Hindlimb muscle (tissue), 1 donor: ENCODE data around the gene B4GALT4. TPM values are rescaled to one million over a fixed set of nuclear protein-coding genes. Genes with fewer than 3 reads are reported as not detected.
"Not testable (repeated sequence)": the region's sequence is repeated elsewhere in the genome, so short reads cannot be mapped to it uniquely, and the experiment has no call there.

ENCODE experiments used
- DNase-seq: peaks from one replicate; pipeline ENCODE4 v3.0.0-alpha.2; 2013
- polyA plus RNA-seq: library from polyadenylated mRNA; unstranded; fragments of 120-200 nt; gene quantifications from one replicate; pipeline ENCODE4 v1.2.1, GENCODE V29; 2013; ENCODE audit not compliant: insufficient read length

Gene B4GALT4
- polyA plus RNA-seq, 1 donor = 9.5 TPM

DNA sequence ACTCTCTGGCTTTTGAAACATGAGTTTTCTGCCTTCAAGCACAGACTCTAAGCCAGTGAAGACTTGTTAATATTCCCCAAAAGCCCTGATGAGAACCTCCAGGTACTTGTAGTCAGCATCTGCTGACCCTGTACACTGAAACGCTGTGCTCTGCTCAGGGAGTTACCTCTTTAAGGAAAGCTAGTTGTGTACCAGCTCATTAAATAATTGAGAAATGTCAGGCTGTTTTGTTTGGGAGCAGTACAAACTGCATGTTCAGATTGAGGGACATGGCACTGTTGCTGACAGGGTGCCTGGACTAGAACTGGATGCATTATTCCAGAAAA, 45.6 kb downstream of the B4GALT4 start:
- DNase-seq = no peak

DNA sequence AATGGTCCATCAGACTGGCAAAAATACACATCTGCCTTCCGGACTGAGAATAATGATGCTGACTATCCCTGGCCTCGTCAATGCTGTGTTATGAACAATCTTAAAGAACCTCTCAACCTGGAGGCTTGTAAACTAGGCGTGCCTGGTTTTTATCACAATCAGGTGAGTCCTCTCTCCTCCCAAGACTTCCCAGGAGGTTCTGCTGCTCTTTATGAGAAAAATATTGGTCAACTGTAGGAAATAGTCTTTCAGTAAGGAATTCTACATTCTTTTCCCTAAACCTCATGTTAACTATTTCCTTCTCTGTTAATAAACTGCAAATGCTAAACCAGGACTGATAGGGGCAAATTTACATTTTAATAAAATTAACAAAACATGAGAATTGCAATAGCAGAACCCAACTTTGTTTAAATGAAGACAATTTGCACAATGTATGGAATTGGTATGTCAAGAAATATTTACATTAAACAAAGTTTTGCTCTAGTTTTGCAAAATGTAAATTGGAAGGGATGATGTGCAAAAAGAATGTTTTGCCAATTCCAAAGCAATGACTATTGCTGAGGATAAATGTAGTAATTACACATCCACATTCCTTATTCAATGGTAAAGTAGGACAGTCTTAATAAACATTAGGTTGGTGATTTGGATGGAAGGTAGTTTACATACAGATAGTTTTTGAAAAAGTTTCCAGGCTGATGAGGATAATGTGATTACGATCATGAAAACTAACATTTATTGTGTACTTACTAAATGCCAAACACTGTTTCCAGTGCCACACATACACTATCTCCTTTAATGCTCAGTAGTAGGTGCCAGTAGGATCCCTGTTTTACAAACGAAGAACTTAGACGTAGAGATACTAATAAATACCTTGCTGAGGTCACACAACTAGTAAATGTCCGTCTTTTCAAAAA, 46.2 kb downstream of the B4GALT4 start:
- no peak for DNase-seq

DNA sequence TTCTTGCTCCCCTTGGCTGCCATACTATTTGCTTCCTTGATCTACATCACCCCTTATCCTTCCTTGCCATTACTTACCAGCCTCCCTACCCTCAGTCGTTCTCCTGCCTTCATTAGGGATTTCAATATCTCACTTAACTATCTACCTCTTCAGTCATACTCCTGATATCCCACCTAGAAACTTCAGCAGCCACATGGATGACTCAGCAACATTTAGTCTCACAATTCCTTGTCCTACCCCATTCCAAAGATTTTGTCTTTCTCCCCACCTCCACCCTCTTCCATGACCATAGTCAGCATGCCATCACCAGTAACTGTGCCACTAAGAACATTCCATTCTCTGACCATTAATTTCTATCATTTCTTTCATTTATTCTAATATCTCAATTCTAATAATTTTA, 48.9 kb downstream of the B4GALT4 start:
- no peak for DNase-seq

DNA sequence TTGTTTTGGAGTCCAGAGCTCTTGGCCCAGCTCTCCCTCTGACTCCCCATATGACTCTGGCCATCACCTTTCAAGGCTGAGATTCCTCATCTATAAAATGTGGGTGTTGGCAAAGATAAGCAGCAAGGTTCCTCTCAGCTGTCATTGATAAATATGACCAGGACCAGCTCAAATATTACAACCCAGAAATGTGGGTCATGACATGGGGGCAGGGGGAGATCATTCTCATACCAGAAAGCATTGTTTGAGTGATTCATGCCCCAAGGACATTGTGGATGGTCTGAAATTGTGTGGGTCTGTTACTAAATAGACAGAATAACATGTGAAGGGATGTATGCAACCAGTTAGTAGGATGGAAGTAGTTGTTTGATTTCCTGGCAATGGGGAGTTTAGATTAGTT, 53.4 kb downstream of the B4GALT4 start:
- DNase-seq = no peak

DNA sequence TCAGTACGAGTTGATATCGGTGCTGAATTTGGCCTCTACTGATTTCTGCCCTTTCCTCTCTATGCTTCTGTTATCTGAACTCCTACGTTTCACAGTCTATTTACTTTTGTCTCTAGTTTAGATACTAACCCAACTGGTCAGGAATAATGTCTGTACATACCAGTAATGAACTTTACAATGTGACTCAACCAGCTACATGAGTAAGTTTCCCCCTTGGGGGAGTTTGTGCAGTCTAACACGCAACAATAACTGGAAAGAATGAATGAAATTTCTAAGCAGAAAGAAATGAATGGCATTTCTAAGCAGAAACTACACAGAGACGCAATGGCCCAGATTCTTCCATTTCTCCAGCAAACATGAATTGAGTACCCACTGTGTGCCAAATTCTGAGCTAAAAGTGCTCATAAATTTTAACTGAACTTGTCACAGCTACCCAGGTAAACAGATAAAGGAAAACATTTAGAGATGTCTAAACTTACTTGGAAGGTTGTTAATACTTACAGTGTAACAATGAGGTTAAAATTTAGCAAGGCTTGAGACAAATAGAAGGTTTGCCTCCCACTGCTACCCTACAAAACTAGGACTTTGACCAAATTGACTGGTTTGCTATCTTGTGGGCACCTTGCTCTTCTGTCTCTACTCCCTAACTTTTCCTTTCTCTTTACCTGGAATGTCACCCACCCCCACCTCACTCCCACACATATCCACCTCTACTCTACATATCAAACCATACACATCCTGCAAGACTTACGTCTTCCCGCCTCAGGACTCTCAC, 55.7 kb downstream of the B4GALT4 start:
- no peak for DNase-seq

DNA sequence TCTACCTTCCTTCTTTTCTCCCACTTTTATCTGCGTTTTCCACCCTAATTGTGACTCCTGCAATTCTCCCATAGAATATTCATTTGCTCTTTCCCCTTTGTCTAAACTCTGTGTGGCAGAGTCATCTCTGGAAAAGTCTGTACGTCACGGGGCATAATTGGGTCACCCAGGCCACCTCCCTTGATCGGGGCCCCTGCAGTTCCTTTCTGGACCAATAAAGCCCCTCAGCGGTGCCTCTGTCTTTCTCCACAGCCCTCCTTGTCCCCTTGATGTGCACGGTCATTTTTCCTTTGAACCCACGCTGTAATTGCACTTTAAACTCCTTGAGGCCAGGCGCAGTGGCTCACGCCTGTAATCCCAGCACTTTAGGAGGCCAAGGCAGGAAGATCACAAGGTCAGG, 56.6 kb downstream of the B4GALT4 start:
- DNase-seq = no peak

DNA sequence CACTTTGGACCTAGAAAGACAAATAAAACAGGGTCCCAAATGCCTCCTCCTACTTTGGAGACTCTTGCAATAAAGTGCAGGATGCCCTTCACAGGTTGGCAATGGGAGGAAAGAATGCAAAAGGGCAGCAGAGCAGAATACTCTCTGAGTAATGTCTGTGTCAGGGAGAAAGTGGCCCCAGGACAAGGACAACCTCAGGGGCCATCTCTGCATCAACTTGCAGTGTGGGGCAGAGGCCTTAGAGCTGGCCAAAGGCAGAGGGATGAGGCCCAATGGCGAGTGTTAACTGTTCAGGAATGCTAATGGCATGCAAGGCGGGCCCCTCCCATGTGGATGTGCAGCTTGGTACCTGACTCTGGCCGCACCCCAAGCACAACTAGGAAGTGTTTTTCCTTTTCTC, 58.9 kb downstream of the B4GALT4 start:
- no peak for DNase-seq

DNA sequence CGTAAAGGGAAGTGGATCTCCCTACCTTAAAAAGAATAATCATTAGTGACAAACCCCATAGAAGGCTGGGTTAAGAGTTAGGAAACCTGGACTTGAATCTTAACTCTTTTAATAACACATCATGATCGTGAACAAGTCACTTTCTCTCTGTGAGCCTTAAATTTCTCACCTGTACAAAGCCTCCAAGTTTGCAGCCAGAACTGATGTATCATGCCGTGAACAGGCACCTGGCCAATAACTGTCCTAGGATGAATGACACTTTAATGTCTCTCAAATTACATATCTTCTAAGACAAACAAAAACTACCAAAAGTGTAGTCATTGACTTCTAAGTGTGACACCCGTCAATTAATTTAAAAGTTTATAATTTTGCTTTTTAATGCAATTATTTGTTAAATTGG, 63.4 kb downstream of the B4GALT4 start:
- DNase-seq = no peak

DNA sequence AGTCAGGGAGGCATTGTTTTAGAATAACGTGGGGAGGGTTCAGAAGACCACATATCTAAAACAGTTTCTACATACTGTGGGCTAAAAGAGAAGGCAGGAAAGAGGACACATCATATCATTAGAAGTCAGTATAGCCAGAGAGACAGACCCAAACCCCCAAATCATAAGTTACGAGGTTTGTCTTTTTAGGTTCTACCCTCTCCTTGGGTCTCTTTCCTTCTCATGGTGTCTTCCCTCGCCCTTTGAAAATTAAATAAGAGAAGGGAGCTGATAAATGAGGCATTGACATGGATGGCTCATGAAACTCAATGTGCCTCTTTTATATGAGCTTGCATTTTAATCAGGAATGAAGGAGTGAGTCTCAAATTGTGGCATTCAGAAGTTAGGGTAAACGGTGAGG, 63.9 kb downstream of the B4GALT4 start:
- DNase-seq = no peak

DNA sequence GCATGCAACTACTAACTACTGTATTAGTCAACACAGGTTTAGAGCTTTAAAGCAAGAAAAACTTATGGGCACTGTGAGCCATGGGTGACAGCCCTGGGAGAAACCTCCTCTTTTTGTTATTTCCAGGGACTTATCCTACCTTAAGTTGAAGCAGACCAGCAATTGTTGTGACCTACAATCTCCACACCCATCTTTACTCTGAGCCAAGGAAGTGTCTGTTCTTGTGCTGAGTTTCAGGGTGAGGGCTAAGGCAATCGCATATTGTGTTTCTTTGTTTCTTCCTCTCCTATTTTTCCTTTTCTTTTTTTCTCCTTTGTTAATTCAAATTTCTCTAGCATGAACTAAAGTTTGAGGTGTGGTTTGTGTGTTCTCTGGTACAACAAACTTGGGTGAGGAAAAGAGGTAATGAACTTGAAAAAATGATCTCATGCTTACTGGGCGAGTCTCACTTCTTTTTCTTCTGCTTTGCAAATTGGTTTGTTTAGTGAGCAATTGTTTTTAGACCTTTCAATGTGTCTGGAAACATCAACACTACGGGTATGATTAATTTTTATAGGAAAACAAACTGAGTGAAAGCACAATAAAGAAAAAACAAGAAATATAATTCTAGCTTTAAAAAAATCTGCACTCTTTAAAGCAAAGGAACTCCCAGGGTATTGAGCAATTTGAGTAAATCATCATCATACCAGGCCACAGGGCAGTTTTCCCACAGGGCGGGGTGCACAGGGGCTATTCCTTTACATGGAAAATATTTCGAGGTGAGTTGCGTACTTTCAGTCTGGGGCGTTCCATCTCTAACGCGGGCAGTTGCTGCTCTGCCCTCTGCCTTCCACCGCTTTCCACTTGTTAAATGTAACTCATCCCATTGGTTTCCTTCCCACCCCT, 64.6 kb downstream of the B4GALT4 start:
- DNase-seq = no peak

DNA sequence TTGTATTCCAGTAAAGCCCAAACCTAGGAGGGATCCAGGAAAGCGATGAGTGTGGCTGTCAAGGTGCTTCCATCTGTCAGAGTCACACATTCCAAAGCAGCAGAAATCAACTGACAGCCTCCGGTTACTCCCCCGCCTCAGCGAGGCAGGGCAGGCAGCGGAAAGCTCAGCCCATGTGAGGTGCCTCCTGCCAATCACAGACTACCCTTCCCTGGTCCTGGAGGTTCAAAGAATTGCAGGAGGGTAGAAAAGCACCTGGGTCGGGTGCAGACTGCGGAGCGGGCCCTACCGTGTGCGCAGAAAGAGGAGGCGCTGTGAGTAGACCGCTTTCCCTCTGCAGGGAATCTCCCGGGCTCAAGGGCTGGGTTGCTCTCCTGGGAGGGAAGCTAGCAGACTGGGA, 67.4 kb downstream of the B4GALT4 start, which contains the start of gene UPK1B:
Gene UPK1B, plus strand, starts transcription at position 274 of the 400 bp plus-strand sequence. CDS start 13,144 bp downstream, outside the sequence.
- no peak for DNase-seq

DNA sequence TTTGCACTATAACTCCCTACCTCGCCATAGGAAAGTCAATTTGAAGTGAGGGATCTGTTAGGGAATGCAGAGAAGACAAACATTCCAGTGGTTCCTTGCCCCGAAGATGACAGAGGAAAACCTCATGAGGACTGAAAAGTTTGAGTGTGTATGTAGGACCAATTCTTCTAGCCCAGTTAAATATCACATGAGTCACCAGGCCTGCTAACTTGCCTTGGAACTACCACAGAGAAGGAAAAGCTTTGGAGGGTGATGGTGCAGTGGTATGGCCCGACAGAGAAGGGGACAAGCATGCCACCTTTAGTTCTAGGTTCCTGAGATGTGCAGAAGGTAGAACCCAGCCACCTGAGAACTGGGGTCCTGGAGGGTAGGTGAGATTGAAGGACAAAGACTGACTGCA, 69.9 kb downstream of the B4GALT4 start:
- DNase-seq = no peak

DNA sequence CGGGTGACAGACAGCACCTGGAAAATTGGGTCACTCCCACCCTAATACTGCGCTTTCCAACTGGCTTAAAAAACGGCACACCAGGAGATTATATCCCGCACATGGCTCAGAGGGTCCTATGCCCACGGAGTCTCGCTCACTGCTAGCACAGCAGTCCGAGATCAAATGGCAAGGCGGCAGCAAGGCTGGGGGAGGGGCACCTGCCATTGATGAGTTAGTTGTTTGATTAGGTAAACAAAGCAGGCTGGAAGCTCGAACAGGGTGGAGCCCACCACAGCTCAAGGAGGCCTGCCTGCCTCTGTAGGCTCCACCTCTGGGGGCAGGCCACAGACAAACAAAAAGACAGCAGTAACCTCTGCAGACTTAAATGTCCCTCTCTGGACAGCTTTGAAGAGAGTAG, 75.9 kb downstream of the B4GALT4 start:
- not testable (repeated sequence) for DNase-seq

Other genes with a start within 250 kb of the B4GALT4 start
- 0.86 TPM for gene IGSF11, start 206.0 kb downstream of the B4GALT4 start, polyA plus RNA-seq
- gene TEX55, start 94.7 kb downstream of the B4GALT4 start, polyA plus RNA-seq = not detected
- gene UPK1B, start 67.3 kb downstream of the B4GALT4 start, polyA plus RNA-seq = not detected
- 12.0 TPM for gene ARHGAP31, start 53.5 kb upstream of the B4GALT4 start, polyA plus RNA-seq
- 37.7 TPM for gene TMEM39A, start 222.7 kb upstream of the B4GALT4 start, polyA plus RNA-seq
- 9.7 TPM for gene POGLUT1, start 228.1 kb upstream of the B4GALT4 start, polyA plus RNA-seq